Caki2 (cell line): Measurements from ENCODE around the gene ACP4. TPM values are rescaled to one million over a fixed set of nuclear protein-coding genes. Genes with fewer than 3 reads are reported as not detected.
"Not testable (repeated sequence)": the region's sequence is repeated elsewhere in the genome, so short reads cannot be mapped to it uniquely, and the experiment has no call there.

Source experiments
- DNase-seq: peaks from one replicate; pipeline ENCODE4 v3.0.0-alpha.2; 2015; ENCODE audit warnings: low read depth
- in situ Hi-C: cut with HindIII; loops from 2 replicates; pipeline ENCODE4 v1.10.0; 2016; ENCODE audit warnings: low sequenced_read_pairs, low pct_unique_long_range_greater_than_20kb, mixed read lengths
- total RNA-seq: library from RNA; depleted of rRNA; stranded (reverse); fragments of >200 nt; shearing (Covaris generic); gene quantifications from 2 replicates; pipeline ENCODE4 v1.2.3, GENCODE V29; 2014; ENCODE audit warnings: low replicate concordance

ACP4 gene
- total RNA-seq, 1 experiment from 2014 or later, result not detected

DNA sequence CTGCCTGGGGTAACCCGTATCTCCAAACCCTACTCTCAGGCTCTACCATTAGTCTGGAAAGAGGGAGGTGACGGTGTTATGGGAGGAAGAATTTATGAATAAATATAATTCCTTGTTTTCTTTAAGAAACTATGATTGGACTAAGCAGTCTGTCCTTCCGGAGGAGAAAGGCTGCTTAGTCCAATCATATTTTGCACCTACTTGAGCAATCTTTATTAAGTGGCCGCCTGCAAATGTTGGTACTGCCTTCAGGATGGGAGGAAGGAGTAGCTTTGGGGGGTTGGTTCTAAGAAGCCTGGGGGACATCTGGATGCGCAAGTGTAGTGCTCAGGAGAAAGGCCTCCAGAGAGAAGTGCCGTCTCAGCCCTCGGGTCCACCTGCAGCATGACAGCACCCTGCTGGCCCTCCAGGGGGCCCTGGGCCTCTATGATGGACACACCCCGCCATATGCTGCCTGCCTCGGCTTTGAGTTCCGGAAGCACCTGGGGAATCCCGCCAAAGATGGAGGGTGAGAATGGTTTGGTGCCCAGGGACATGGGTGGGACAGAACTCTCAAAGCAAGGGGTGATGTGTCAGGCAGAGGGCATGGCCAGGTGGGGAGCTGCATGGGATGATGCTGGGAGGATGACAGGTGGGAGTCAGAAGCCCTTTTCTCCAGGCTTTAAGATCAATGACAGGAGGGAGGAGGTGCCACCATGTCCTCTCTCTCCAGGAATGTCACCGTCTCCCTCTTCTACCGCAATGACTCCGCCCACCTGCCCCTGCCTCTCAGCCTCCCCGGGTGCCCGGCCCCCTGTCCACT lies 4.1 kb downstream of the ACP4 start:
- in situ Hi-C loops, result no loop called here
- no peak for DNase-seq

DNA sequence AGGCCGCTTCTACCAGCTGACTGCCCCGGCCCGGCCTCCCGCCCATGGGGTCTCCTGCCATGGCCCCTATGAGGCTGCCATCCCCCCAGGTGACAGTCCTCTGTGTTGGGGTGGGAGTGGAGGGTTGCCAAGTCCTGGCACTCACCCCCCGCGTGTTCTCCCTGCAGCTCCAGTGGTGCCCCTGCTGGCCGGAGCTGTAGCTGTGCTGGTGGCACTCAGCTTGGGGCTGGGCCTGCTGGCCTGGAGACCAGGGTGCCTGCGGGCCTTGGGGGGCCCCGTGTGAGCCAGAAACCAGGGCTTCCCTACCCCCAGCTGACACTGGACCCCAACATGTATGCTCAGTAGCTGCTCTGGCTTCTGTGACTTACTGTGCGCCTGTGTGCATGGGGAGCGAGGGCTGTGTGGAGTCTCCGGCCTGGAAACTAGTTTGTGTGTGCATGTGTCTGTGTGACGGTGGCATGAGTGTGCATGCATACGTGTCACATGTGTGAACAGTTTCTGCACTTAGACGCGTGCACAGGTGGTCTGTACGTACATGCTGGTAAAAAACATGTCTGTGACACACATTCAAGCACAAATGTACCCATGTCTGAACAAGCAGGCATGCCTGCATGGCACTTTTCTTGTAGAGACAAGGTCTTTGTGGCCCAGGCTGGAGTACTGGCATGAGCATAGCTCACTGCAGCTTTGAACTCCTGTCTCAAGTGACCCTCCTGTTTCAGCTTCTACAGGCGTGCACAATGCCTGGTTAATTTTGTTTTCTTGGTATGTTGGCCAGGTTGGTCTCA lies 4.9 kb downstream of the ACP4 start:
- no peak for DNase-seq
- in situ Hi-C loops, result no loop called here

DNA sequence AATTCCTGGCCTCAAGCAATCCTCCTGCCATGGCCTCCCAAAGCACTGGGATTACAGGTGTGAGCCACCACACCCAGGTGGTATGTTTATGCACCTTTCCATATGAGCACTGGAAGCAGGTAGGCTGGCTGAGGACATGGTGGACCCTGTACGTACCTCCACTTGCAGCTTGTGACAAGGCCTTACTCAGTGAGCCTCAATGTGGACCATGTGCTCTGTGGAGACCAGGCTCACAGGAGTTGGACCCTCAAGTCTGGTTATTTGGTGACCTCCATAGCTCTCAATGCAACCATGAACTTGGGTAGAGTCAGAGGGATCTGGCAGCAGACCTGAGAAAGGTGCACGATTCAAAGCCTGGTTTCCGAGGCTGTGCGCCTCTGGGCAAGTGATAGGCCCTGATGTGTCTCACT lies 5.5 kb downstream of the ACP4 start:
- in situ Hi-C loops, result no loop called here
- no peak for DNase-seq

DNA sequence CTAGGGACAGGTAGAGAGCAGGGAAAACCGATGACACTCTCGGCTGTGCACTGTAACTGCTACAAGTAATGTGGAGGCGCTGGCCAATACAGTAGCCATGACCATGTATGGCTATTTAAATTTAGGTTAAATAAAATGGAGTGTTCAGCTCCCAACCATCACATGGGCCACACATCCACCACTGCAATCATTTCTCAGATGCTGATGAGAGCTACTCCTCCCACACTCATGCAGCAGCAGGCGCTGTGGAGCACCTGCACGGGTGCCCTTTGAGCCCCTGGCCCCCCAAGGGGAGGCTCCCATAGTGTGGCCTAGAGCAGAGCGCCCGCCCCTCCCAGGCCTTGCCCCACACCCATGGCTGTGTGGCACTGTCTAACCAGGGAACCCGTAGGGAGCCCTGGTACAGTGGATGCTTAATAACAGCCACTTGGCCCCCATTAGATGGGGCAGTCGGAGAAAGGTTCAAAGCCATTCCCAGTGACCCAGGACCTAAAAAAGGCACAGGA lies 6.0 kb downstream of the ACP4 start:
- in situ Hi-C loops, result no loop called here
- DNase-seq, result no peak

DNA sequence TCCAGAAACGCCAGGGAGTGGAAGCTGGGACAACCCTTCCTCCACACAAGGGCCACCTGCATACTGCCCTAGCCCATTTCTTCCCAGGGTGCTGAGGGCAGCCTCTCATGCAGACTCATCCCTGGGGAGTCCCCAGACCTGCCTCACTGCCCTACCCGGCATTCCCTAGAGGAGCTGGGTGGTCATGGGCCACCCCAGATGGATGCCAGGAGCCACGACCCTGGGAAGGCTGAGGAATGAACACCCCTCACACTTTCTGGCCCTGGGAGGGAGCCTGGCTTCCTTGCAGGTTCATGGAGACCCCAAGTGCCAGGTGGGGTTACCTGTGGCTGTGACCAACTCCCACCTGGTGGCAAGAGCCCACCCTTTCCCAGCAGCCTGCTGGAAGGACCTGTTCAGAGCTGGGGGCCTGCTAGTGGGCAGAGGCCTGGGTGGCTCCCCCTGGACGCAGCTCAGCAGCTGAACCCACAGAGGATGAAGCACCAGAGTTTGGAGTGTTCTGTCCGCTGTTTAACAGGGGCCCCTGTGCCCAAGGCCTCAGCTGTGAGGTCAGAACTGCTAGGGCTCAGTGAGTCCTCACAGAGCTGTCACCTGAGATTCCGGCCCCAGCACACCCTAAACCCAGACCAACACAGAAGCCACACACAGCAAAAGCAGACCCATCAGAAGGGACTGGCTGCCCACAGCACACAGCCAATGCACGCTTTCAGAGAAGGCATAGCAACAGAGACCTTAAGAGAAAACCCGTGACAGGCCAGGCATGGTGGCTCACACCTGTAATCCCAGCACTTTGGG lies 6.6 kb downstream of the ACP4 start:
- DNase-seq, result no peak
- in situ Hi-C loops, result no loop called here

DNA sequence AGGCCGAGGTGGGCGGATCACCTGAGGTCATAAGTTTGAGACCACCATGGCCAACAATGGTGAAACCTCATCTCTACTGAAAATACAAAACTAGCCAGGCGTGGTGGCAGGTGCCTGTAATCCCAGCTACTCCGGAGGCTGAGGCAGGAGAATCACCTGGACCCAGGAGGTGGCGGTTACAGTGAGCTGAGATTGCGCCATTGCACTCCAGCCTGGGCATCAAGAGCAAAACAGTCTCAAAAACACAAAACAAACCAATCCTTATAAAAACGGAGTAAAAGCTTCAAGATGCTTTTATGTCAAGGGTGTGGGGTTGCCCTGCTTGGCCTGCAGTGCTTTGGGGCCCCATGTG lies 7.2 kb downstream of the ACP4 start:
- in situ Hi-C loops, result no loop called here
- no peak for DNase-seq

DNA sequence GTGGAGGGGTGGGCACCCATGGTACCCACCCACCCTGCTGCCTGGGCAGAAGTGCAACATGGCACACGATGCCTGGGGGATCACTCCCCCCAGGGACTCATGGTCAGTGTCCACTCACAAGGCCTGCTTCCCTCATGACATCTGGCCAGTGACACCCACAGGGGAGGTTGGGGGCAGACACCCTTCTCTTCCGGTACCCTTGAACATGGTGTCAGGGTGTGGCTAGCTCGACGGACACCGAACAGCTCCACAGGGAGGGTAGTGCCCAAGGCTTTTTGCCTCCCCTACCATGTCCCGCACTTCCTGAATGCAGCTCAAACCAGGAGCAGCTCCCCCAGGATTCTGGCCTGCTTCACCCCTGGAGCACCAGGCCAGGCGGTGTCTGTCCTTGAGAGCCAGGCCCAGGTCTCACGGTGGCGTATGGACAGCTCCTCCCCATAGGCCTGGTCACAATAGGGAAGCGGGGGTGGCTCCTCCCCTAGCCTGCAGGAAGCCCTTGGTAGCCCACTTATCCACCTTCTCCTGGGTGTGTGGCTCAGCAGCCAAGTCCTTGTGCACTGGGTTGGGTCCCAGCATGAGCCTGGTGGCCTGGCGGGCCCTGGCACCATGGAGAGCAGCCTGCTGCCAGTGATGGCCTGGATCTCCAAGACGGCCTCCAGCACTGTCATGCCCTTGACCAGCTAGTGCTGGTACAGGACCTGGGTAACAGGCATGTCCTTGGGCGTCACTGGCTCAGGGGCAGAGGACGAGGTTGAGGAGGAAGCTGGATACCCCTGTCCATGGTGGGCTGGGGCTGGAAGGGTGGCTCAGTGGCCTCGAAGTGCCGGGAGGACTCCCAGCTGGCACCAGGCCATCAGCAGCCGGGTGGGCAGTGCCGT lies 7.8 kb downstream of the ACP4 start:
- in situ Hi-C loops, result no loop called here
- DNase-seq, result no peak

DNA sequence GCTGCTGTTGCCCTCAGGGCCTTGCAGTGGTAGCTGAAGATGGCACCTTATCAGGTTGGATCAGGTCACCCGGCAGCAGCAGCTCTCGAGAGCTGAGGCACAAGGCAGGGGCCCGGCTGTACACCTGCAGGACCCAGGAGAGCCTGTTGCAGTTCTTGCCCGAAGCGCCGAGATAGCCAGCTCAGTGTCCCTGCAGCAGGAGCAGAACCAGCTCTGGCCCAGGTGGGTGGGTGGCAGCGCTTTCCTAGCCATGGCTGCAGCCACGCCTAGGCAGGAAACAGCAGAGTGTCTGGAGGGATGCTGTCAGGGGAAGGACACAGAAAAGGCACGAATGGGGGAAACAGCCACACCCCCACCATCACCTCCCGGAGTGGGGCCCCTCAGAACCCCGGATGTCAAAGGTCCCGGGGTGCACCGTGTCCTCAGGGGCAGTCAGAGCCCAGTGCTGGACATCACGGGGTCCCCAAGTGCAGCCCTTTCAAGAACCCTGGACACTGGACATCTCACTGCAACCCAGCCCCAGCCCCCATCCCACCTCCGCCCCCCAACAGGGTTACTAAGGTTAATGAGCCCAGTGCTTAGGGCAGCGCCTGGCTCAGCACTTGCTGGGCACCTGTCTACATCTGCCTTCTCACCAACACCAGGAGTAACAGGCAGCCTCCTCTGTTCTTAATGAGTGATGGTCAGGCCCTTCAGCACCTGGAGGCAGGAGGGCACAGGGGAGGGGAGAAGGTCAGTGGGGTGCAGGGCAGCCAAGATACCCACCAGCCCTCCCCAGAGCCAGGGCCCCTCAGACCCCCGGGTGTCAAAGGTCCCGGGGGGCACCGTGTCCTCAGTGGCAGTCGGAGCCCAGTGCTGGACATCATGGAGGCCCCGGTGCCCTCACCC lies 8.7 kb downstream of the ACP4 start:
- no peak for DNase-seq
- in situ Hi-C loops, result no loop called here

DNA sequence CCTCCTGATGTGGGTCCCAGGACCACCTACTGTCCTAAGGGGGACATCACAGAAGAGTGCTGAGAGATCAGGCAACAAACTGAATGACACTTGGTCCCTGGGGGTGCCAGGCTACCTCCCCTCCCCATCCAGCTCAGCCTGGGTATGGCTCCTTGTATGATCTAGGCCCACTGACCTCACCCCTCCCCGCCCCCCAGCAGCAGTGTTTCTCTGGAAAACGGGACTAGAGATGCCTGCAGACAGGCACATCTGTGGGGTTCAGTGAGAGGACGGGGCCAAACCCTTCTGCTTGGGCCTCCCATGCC lies 9.3 kb downstream of the ACP4 start:
- in situ Hi-C loops, result no loop called here
- no peak for DNase-seq

DNA sequence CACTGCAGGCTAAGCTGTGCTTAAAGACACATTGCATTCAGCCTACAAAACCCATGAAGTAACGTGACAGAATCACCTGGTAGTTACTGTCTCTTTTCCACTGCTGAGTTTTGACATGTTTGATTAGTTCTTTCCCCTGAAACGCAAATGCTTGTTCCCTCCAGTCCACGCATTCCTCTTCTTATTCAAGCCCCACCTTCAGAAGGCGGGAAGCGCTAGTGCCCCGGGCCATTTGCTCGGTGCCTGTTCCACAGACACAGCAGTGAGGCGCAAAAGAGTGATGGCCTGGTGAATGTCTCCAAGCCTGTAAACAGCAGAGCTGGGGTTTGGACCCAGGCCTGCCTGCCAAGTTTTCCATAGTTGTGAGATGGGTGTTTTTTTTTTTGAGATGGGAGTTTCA lies 10.9 kb downstream of the ACP4 start:
- in situ Hi-C loops, result no loop called here
- DNase-seq, result no peak

DNA sequence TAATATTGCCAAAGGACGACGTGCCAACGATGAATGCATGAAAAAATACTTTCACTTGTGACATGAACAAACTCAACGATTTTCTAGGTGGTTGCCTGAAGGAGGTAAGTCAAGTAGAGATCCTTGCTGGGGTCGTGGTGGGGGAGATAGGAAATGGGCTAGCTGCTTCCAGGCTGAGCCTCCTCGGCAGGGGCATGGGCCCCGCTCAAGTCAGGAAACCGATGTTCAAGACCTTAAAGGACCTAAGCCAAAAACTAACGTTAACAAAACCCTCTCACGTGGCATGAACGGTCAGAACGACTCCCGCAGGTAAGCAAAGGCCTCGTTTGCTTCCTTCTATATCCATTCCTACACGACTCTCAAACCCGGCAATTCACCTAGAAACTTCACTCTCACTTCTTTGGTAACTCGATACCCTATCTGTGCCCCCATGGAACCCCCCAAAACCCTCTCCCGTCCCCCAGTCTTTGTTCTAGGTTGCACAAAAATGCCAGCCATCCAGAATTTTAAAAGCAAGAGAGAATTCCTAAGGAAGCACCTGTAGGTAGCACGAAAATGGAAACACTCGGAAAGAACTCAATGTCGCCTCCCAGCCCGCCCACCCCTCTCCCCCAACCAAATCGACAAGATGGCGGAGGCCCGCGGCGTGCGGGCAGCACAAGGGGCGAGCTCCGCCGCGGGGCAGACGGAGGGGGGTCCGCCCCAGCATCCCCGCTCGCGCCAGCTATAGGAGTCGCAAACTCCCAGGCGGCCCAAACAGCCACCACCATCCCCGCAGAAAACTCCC lies 13.6 kb downstream of the ACP4 start:
- no peak for DNase-seq
- in situ Hi-C loops, result no loop called here

DNA sequence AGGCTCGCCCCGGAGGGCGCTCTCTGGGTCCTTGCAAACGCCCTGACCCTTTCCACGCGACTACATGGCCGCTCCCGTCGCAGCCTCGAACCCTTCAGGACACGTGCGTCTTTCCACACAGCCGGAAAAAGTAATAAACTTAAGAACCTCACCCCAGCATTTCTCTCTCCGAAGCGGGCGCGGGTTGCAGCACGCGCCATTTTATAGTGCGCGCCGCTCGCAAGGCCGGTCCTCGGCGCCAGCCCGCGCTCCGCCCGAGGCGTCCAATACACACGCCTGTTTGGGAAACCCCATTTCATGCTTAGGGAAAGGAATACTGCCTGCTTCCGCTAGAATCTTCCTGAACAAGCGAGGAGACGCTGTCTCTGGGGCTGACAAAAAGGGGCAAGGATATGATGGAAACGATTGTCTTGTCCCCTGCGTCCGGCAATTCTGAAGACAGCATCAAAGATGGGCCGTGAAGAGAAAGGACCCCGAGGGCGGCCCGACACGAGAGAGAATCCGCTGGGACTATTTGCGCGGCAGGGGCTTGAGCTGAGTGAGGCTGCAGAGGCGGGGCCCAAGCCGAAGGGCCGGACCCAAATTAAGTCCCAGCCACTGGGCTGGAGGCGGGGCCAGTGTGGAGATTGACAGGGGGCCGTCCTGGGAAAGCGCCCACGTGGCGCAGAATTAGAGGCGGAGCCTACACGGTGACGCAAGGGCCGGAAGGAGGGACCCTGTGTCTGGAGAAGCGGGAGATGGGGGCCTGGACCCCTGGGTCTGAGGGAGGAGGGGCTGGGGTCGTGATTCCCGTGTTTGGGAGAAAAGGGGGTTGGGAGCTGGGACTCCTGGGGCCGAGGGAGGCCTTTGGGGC lies 14.4 kb downstream of the ACP4 start:
- in situ Hi-C loops, result no loop called here
- peak; percentile 99 for DNase-seq

DNA sequence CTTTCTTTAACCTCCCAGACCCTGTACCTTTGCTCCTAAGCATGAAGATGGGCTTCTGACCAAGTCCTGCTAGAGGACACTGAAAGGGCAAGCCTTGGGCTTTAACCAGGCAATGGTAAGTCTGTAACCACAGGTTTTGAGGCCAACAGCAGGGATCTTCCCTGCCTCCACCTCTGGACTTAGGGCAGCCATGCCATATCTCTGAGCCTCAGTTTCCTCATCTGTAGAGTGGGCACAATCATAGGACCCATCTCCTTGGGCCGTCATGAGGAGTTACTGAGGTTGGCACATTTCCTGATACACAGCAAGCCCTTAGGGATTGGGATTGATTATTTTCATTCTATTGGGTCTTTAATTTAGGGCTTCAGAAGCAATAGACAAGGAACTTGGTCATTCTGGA lies 18.6 kb downstream of the ACP4 start:
- DNase-seq, result no peak
- in situ Hi-C loops, result no loop called here

DNA sequence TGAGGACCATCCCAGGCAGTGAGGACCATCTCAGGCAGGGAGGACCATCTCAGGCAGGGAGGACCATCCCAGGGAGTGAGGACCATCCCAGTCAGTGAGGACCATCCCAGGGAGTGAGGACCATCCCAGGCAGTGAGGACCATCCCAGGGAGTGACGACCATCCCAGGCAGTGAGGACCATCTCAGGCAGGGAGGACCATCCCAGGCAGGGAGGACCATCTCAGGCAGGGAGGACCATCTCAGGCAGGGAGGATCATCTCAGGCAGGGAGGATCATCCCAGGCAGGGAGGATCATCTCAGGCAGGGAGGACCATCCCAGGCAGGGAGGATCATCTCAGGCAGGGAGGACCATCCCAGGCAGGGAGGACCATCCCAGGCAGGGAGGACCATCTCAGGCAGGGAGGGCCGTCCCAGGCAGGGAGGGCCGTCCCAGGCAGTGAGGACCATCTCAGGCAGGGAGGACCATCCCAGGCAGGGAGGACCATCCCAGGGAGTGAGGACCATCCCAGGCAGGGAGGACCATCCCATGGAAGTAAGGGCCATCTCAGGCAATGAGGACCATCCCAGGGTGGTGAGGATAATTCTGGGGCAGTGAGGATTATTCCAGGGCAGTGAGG lies 21.5 kb downstream of the ACP4 start:
- in situ Hi-C loops, DNase-seq: not testable (repeated sequence)

DNA sequence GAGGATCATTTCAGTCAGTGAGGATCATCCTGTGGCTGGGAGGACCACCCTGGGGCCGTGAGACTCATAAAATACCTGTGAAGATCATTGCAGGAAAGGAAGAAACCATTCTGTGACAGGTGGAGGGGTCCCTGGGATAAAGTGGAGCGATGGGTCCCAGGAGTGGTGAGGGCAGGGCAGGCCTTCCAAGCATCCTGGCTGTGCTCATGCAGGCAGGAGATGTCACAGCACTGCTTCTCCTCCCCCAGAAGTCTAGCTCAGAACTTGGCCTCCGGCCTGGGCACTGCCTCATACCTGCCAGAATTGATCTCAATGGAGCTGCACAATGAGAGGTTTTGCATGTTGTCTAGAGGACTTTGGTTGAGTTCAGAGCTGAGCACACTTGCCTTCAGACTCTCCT lies 22.3 kb downstream of the ACP4 start:
- in situ Hi-C loops, result no loop called here
- no peak for DNase-seq
